K562 (cell line): ENCODE data around the gene ZNF318. TPM values are rescaled to one million over a fixed set of nuclear protein-coding genes. Genes with fewer than 3 reads are reported as not detected.
A peak's percentile ranks its signal among the peaks of the same experiment; 100 is the strongest.
"Not testable (repeated sequence)": the region's sequence is repeated elsewhere in the genome, so short reads cannot be mapped to it uniquely, and the experiment has no call there.

Experiments
- ATAC-seq: fragments of 200-7000 bp; cut with Tn5 transposase; 3 replicates; pipeline ENCODE4 v1.9.1; 2020; ENCODE audit warnings: moderate library complexity
- BruUV-seq: library from RNA; stranded (reverse); fragments of 400-500 nt; replicated peaks from 2 replicates; lab custom pipeline; 2021; lab: Mats Ljungman, UMichigan
- CTCF ChIA-PET: fragments of 300-600 bp; formaldehyde crosslinking; extraction: SDS; loops from one replicate; lab custom pipeline; 2021; ENCODE audit warnings: low intra/inter-chr PET ratio; lab: Yijun Ruan, JAX
- POLR2A ChIA-PET: fragments of 300-600, 350-650 bp; sonication (Branson Sonifier 250); formaldehyde crosslinking; extraction: SDS; loops from one replicate; lab custom pipeline; 2021; ENCODE audit warnings: antibody characterized with exemption, inconsistent platforms; lab: Yijun Ruan, JAX
- DNase-seq, 4 experiments: peaks; one replicate each; pipeline versions ENCODE4 v3.0.0 to v3.0.0-alpha.2; 2011 to 2018; ENCODE audit warnings: low spot score in 3 of 4, mixed read lengths in 3 of 4; ENCODE audit errors: extremely low read depth in 1 of 4
- FAIRE-seq: peaks from 2 replicates; lab custom pipeline; 2011; peaks lifted over from hg19 to GRCh38; lab: Jason Lieb, UNC
- H2AFZ ChIP-seq: 2 replicates; pipeline ENCODE4 v1.6.0; 2011; ENCODE audit warnings: low read depth, low read length, control low read depth, inconsistent platforms
- H3K27ac ChIP-seq: fragments of 200-600 bp; 3 replicates; pipeline ENCODE4 v1.8.0; 2011; ENCODE audit warnings: low read depth, mild to moderate bottlenecking, control low read depth, inconsistent platforms, low read length, moderate library complexity, mixed read lengths; ENCODE audit errors: extremely low read depth
- H3K27me3 ChIP-seq, 2 experiments: fragments of 300-600 bp in 1 of 2; 2 replicates in 1 of 2; 3 replicates in 1 of 2; pipeline versions ENCODE4 v1.6.0 to v1.8.0; 2011; ENCODE audit warnings: inconsistent platforms in 2 of 2, low read length in 2 of 2, mild to moderate bottlenecking in 1 of 2, mixed read lengths in 1 of 2, moderate library complexity in 1 of 2; ENCODE audit not compliant: control insufficient read depth in 2 of 2, insufficient read depth in 2 of 2
- H3K36me3 ChIP-seq: fragments of 300-600 bp; 3 replicates; pipeline ENCODE4 v1.8.0; 2011; ENCODE audit warnings: mild to moderate bottlenecking, low read length, inconsistent platforms; ENCODE audit not compliant: control insufficient read depth, insufficient read depth
- H3K4me1 ChIP-seq, 2 experiments: fragments of 200-600 bp in 1 of 2; replicated peaks in 1 of 2; 2 replicates in 1 of 2; 3 replicates in 1 of 2; pipeline versions ENCODE4 v1.5.1 to v1.8.0; 2011; ENCODE audit warnings: inconsistent platforms in 2 of 2, low read length in 2 of 2, mild to moderate bottlenecking in 1 of 2, mixed read lengths in 1 of 2, moderate library complexity in 1 of 2; ENCODE audit not compliant: control insufficient read depth in 2 of 2, insufficient read depth in 2 of 2
- H3K4me2 ChIP-seq: 2 replicates; pipeline ENCODE4 v1.6.1; 2011; ENCODE audit warnings: low read length, control low read depth, inconsistent platforms, mixed read lengths; ENCODE audit not compliant: insufficient read depth
- H3K4me3 ChIP-seq: fragments of 200-600 bp; sonication (generic), shearing (Covaris generic); 2 replicates; pipeline ENCODE4 v1.5.1; 2016; ENCODE audit warnings: control low read depth, inconsistent platforms
- H3K79me2 ChIP-seq: fragments of 200-600 bp; 3 replicates; pipeline ENCODE4 v1.8.0; 2011; ENCODE audit warnings: low read length, inconsistent platforms; ENCODE audit not compliant: control insufficient read depth, insufficient read depth
- H3K9ac ChIP-seq, 2 experiments: 2 replicates each; pipeline versions ENCODE4 v1.6.0 to v1.6.1; 2011; ENCODE audit warnings: low read depth in 2 of 2, low read length in 2 of 2, control low read depth in 1 of 2, inconsistent platforms in 1 of 2, mild to moderate bottlenecking in 1 of 2, mixed read lengths in 1 of 2; ENCODE audit not compliant: insufficient read depth in 1 of 2
- H3K9me1 ChIP-seq: one replicate; pipeline ENCODE4 v1.6.0; 2011; ENCODE audit warnings: inconsistent platforms, mild to moderate bottlenecking, low read length, moderate library complexity; ENCODE audit not compliant: control insufficient read depth, insufficient read depth
- H3K9me3 ChIP-seq: replicated peaks from 2 replicates; pipeline ENCODE4 v1.5.1; 2011; ENCODE audit warnings: low read depth, low read length, inconsistent platforms; ENCODE audit not compliant: control insufficient read depth, insufficient read depth
- H4K20me1 ChIP-seq: replicated peaks from 2 replicates; pipeline ENCODE4 v1.6.1; 2011; ENCODE audit warnings: low read length, inconsistent platforms, mixed read lengths; ENCODE audit not compliant: control insufficient read depth, insufficient read depth
- HMGXB4 ChIP-seq: sonication (generic); formaldehyde crosslinking; IDR thresholded peaks from 2 replicates; pipeline ENCODE4 v1.8.1; 2023; ENCODE audit warnings: mild to moderate bottlenecking, missing genetic modification reagents
- IRF1 ChIP-seq: sonication (generic); formaldehyde crosslinking; IDR thresholded peaks from 2 replicates; pipeline ENCODE4 v1.8.0; 2022; ENCODE audit warnings: missing genetic modification reagents, mild to moderate bottlenecking, borderline replicate concordance
- POLR3A ChIP-seq: IDR thresholded peaks from 2 replicates; pipeline ENCODE4 v1.6.1; 2011; ENCODE audit warnings: borderline replicate concordance, mild to moderate bottlenecking, moderate library complexity; ENCODE audit not compliant: insufficient read length, insufficient read depth; ENCODE audit errors: extremely low read depth
- PRMT5 ChIP-seq: sonication (generic); formaldehyde crosslinking; IDR thresholded peaks from 2 replicates; pipeline ENCODE4 v1.5.0; 2020; ENCODE audit warnings: missing genetic modification reagents
- TARDBP ChIP-seq: fragments of 450-650 bp; IDR thresholded peaks from 2 replicates; pipeline ENCODE4 v1.6.1; 2016
- ZNF146 ChIP-seq: IDR thresholded peaks from one replicate; pipeline ENCODE4 v1.6.1; 2018; ENCODE audit warnings: missing compliant biosample characterization; ENCODE audit not compliant: unreplicated experiment
- WGBS: fragments of 100-300 bp; shearing (Covaris generic); methylation state at CpG from one replicate; pipeline ENCODE4 v1.1.6; 2016; ENCODE audit warnings: low coverage, mixed read lengths; ENCODE audit not compliant: insufficient coverage; ENCODE audit errors: missing lambda C conversion rate; 5-methylcytosine and 5-hydroxymethylcytosine counted together
- in situ Hi-C: fragments of 300-500 bp; cut with MboI; formaldehyde crosslinking; loops from 4 replicates; pipeline ENCODE4 v1.15.0; 2018; ENCODE audit warnings: inconsistent platforms, mixed read lengths
- intact Hi-C: fragments of 100-400 bp; cut with micrococcal nuclease; formaldehyde crosslinking; loops from 2 replicates; pipeline ENCODE4 v1.14.2; 2022
- polyA plus RNA-seq, 8 experiments: library from polyadenylated mRNA; depleted of rRNA in 4 of 8; stranded (reverse) in 5 of 8; unstranded in 3 of 8; fragments of >200 nt; fragmentation: Nextera tagmentation in 2 of 8; fragmentation: Illumina TruSeq in 1 of 8; extraction: Ambion mirVana in 2 of 8; extraction: Trizol in 1 of 8; gene quantifications; 2 replicates each; pipeline versions ENCODE4 v1.2.1 to v1.2.3, GENCODE V29; 2011 to 2014; ENCODE audit warnings: inconsistent platforms in 1 of 8, missing spikeins in 1 of 8
- total RNA-seq, 7 experiments: library from RNA; depleted of rRNA in 6 of 7; stranded (reverse); fragments of >200 nt in 6 of 7; fragmentation: Illumina TruSeq in 2 of 7; extraction: Trizol in 2 of 7; gene quantifications; 2 replicates each; pipeline versions ENCODE4 v1.2.1 to v1.2.3, GENCODE V29; 2011 to 2021; ENCODE audit warnings: low replicate concordance in 1 of 7

ZNF318 gene
- total and polyA plus RNA-seq, 9 of the 15 experiments (the other 6 are each of a cell fraction or from before 2014, with no cell fraction given): 3.2 to 19.0 (median 9.2) TPM

GRCh38 chr6:43412541-43412940 lies 43.1 kb upstream of the ZNF318 start (continued):
- no peak for TF ChIP-seq HMGXB4
- no peak for TF ChIP-seq IRF1 (CRISPR knock-in tag)
- no peak for TF ChIP-seq TARDBP
- TF ChIP-seq PRMT5 (CRISPR knock-in tag): no peak
- TF ChIP-seq POLR3A: no peak

- H3K79me2 ChIP-seq, ATAC-seq, H3K4me1 ChIP-seq, H3K27ac ChIP-seq, H3K9ac ChIP-seq, H3K9me1 ChIP-seq, BruUV-seq, intact Hi-C loops, H3K36me3 ChIP-seq, H2AFZ ChIP-seq, H4K20me1 ChIP-seq, H3K9me3 ChIP-seq, CTCF ChIA-PET, FAIRE-seq, in situ Hi-C loops, H3K4me3 ChIP-seq, POLR2A ChIA-PET, H3K4me2 ChIP-seq, DNase-seq: not testable (repeated sequence)
- 0% methylated on average over 1 of the region's 1 CpG for WGBS
- TF ChIP-seq ZNF146: peak; percentile 82
- peaks cover 6 to 40% of the 10 kb centered on the region in 2 experiments; a peak in 4 of 5 replicates for H3K27me3 ChIP-seq
Measured at GRCh38 chr6:43410776-43411175, 41.3 kb upstream of the ZNF318 start.
